HG03097 (cell line): ENCODE measurements around the gene LRP1.

Experiments used
- ATAC-seq: cut with Tn5 transposase; IDR thresholded peaks from one replicate; pipeline ENCODE4 v1.9.1; 2021; ENCODE audit not compliant: unreplicated experiment, low FRiP score

The LRP1 gene

DNA sequence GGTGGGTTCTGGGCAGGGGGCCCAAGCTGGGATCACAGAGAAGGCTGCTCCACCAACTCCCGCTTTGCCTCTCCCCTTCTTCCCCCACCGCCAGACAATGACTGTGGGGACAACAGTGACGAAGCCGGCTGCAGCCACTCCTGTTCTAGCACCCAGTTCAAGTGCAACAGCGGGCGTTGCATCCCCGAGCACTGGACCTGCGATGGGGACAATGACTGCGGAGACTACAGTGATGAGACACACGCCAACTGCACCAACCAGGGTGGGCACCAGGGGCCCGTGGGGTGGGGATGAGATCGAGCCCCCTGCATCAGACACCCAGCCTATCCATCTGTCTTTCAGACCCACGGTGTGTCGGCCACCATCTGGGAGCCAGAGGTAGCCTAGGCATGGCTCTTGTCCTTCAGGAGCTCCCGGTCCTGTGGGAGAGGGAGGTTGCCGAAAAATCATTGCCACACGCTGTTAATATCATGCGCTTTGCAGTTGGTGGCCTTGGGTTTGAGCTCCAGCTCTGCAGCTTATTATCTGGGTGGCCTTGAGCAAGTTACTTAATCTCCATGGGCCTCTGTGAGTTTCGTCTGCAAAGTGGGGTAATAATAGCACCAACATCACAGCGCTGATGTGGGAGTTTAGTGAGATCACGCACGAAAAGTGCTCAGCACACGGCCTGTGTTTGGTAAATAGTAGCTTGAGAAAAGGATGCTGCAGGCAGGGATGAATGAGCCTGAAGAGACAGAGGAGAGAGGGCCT lies 40.9 kb downstream of the LRP1 start:
- ATAC-seq, result no peak

DNA sequence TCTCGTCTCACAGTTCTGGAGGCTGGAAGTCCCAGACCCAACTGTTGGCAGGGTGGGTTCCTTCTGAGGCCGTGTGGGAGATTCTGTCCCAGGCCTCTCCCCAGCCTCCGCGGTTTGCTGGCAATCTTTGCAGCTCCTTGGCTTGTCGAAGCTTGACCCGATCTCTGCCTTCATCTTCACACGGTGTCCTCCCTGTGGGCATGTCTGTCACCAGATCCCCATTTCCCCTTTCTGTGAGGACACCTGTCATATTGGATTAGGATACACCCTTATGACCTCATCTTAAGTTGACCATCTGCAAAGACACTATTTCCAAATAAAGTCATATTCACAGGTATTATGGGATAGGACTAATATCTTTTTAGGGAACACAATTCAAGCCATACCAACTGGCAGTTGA lies 41.7 kb downstream of the LRP1 start:
- ATAC-seq, result no peak

DNA sequence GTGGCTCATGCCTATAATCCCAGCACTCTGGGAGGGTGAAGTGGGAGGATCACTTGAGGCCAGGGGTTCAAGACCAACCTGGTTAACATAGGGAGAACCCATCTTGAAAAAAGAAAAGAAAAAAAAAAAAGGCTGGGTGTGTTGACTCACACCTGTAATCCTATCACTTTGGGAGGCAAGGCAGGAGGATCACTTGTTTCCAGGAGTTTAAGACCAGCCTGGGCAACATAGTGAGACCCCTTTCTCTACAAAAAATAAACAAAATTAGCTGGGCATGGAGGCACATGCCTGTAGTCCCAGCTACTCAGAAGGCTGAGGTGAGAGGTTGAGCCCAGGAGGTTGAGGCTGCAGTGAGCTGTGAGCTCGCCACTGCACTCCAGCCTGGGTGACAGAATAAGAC lies 42.1 kb downstream of the LRP1 start:
- no peak for ATAC-seq

DNA sequence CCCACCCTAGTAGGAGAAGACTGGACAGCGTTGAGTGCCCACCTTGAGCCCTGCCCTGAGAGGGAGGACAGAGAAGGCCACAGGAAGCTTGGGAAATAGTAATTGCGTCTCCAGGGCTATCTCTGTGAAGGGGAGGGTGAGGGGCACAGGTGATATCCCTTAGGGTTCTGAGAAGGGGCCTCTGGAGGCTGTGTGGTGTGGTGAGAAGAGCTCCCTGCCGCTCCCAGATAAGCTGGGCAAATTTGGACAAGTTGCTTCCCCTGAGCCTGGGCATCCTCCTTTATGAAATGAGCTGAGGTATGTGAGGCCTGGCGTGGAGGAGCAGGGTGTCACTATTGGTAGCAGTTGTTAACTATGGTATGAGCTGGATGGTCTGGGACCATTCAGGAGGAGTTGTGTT lies 42.6 kb downstream of the LRP1 start:
- no peak for ATAC-seq

DNA sequence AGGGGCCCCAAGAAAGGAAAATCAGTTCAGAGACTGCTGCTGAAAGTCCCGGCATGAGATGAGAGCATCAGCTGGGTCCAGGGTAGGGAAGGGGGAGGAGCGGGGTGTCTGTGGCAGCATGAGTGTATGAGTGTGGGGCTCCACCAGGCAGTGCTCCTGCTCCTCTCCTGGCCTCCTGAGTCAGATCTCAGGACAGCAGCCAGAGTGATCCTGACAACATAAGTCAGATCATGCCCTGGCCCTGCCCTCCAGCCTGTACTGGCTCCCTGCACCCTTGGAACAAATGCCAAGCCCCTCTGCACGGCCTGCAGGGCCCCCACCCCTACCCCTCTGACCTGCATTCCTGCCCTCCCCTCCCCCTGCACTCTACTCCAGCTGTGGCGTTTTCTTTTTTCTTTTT lies 43.4 kb downstream of the LRP1 start:
- no peak for ATAC-seq

DNA sequence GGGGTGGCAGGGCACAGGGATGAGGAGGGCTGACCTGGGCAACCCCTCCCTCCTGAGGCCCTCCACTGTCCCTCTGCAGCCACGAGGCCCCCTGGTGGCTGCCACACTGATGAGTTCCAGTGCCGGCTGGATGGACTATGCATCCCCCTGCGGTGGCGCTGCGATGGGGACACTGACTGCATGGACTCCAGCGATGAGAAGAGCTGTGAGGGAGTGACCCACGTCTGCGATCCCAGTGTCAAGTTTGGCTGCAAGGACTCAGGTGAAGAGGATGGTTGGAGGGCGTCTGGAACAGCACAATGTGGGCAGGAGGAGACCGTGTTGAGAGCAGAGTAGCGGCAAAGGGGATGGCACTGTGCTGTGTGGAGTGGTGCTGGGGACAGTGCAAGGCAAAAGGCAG lies 44.8 kb downstream of the LRP1 start:
- no peak for ATAC-seq

DNA sequence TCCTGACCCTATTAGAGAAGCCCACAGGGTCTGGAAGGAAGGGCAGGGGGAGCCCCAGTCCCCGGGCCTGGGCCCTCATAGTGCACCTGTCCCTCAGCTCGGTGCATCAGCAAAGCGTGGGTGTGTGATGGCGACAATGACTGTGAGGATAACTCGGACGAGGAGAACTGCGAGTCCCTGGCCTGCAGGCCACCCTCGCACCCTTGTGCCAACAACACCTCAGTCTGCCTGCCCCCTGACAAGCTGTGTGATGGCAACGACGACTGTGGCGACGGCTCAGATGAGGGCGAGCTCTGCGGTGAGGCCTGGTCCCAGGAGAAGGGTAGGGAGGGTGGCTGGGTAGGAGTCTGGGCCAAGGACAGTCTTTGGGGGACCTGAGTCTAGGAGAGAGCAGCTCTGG lies 45.4 kb downstream of the LRP1 start:
- ATAC-seq, result no peak

DNA sequence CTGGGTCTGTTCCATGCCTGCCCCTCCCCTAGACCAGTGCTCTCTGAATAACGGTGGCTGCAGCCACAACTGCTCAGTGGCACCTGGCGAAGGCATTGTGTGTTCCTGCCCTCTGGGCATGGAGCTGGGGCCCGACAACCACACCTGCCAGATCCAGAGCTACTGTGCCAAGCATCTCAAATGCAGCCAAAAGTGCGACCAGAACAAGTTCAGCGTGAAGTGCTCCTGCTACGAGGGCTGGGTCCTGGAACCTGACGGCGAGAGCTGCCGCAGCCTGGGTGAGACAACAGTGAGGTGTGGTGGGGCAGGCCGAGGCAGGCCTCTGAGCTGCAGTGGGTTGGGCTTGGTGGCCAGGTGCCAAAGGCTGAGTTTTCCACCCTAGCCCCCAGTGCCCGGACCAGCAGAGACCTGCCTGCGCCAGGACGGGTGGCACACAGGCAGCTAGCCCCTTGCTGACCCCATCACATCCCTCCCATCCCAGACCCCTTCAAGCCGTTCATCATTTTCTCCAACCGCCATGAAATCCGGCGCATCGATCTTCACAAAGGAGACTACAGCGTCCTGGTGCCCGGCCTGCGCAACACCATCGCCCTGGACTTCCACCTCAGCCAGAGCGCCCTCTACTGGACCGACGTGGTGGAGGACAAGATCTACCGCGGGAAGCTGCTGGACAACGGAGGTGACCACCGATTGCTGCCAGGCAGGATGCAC lies 47.3 kb downstream of the LRP1 start:
- no peak for ATAC-seq

DNA sequence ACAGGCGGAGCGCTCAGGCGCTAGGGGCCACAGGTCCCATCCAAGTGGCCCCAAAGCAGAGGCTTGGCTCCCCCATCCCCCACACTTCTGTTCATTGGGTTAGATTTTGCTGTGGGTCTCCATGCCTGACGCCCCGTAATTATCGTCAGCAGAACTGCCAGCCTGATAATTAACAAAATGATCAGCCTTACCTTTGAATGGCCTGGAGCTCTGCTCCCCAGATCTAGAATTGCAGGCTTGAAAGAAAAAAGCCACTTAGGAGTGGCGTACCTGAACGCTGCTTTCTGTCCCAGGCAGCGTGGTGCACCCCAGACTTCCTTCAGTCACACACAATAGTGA lies 47.8 kb downstream of the LRP1 start:
- no peak for ATAC-seq

DNA sequence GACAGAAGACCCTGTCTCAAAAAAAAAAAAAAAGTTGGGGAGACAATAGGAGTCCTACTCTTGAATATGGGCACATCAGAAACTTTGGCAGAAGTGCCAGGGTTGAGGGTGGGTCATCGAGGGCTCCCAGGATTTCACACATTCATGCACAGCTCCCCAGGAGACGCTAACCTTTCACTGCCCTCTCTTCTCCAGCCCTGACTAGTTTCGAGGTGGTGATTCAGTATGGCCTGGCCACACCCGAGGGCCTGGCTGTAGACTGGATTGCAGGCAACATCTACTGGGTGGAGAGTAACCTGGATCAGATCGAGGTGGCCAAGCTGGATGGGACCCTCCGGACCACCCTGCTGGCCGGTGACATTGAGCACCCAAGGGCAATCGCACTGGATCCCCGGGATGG lies 48.6 kb downstream of the LRP1 start:
- no peak for ATAC-seq

DNA sequence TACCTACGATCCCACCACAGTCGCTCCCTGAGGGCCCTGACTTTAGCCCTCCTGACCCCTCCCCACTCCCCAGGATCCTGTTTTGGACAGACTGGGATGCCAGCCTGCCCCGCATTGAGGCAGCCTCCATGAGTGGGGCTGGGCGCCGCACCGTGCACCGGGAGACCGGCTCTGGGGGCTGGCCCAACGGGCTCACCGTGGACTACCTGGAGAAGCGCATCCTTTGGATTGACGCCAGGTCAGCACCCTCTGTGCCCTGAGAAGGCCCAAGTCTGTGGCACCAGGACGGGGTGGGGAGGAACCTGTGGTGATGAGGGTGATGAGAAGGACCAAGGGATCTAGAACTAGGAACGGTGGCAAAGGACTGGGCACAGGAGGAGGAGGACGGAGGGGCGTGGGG lies 49.1 kb downstream of the LRP1 start:
- ATAC-seq, result no peak

DNA sequence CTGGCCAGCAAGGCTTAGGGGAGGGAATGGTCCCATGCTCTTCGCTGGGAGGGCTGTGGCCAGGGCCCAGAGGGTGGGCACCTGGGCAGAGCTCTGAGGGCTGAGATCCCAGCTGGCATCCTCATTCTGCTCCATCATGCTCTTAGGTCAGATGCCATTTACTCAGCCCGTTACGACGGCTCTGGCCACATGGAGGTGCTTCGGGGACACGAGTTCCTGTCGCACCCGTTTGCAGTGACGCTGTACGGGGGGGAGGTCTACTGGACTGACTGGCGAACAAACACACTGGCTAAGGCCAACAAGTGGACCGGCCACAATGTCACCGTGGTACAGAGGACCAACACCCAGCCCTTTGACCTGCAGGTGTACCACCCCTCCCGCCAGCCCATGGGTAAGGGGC lies 49.9 kb downstream of the LRP1 start:
- ATAC-seq, result no peak

DNA sequence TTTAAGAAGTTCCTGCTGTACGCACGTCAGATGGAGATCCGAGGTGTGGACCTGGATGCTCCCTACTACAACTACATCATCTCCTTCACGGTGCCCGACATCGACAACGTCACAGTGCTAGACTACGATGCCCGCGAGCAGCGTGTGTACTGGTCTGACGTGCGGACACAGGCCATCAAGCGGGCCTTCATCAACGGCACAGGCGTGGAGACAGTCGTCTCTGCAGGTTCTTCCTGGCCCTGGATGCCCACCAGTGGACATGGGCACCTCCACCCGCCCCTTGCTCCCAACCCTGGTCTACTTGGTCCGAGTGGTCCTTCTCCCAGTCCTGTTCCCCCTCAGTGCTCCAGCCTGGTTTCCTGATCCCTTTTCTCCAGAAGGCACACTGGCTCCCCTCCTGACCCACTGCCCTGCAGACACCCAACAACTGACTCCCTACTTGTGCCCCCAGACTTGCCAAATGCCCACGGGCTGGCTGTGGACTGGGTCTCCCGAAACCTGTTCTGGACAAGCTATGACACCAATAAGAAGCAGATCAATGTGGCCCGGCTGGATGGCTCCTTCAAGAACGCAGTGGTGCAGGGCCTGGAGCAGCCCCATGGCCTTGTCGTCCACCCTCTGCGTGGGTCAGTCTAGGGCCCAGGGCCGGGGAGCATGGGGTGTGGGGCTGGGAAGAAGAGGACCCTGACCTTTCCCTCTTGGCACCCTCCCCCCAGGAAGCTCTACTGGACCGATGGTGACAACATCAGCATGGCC lies 51.2 kb downstream of the LRP1 start:
- no peak for ATAC-seq

DNA sequence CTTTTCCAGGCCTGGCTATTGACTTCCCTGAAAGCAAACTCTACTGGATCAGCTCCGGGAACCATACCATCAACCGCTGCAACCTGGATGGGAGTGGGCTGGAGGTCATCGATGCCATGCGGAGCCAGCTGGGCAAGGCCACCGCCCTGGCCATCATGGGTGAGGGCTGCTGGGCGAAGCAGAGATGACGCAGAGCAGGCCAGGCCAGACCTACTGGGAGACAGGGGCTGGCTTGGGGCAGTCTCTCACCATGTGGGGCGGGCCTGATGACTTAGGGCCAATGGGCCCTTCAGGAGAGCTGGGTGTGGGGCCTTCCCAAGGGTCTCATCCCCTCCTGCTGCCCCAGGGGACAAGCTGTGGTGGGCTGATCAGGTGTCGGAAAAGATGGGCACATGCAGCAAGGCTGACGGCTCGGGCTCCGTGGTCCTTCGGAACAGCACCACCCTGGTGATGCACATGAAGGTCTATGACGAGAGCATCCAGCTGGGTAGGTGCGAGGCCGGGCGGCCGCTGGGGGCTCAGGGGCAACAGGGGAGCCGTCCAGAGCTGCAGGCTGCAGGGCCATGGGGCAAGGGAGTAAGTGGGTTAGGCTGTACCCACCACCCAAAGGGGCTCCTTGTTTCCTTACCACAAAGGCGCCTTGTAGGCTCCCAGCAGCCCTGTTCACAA lies 52.2 kb downstream of the LRP1 start:
- ATAC-seq, result no peak

DNA sequence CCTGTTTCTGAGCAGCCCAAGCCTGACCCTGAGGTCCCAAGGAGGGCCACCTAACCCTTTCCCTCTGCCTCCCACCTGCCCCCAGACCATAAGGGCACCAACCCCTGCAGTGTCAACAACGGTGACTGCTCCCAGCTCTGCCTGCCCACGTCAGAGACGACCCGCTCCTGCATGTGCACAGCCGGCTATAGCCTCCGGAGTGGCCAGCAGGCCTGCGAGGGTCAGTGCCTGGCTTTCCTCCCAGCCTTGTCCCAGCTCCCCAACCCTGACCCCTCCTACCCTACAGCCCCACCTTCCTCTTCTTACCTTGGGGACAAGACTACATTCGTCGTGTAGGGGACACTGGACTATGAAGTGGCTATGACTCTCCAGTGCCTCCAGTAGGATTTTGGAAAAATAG lies 52.8 kb downstream of the LRP1 start:
- ATAC-seq, result no peak

DNA sequence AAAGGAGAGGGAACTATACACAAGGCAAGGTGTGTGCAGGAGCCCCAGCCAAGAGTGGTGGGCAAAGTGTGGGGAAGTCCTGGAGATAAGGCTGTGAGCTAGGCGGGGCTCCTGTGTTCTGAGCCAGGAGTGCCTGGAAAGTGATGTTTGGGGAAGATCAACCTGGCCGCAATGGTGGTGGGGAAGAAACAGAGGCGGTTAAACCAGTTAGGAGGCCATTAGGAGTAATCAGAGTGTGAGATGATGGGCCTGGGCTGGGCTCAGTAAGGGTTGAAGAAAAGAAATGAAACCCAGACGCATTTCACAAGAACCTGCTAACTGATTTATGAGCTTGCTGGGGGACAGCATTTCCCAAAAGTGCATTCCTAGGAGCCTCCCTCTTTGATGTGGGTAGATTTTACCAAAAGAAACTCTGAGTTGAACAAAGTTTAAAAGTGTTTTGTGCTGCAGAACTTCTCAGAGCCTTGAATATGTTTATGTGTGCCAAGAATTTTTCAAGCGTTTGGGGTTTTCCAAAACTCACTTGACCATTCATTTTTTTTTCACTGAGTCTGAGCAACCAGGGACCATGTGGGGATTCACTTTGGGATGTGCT lies 53.4 kb downstream of the LRP1 start:
- no peak for ATAC-seq

DNA sequence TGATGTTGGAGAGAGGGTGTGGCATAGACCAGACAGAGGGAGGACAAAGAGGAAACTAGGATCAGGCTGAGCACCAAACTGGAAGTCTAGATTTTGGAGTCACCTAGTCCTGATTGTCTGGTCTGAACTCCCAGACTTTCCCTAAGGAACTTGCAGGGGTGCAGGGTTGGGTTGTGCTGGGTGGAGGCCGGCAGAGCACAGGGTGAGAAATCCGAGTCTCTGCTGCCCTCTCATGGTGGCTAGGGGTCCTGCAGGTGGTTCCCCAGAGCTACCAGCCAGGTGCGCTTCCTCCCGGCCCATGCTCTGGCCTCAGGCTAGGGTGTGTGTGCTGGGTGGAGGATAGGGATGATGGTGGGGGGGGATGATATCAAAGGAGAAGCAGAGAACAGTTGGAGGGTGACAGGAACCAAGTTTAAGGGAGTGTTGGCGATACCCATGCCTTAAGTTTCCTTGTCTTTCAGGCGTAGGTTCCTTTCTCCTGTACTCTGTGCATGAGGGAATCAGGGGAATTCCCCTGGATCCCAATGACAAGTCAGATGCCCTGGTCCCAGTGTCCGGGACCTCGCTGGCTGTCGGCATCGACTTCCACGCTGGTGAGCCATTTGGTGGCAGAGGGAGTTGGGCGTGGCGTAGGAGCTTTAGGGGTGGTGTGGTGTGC lies 54.8 kb downstream of the LRP1 start:
- ATAC-seq, result no peak

DNA sequence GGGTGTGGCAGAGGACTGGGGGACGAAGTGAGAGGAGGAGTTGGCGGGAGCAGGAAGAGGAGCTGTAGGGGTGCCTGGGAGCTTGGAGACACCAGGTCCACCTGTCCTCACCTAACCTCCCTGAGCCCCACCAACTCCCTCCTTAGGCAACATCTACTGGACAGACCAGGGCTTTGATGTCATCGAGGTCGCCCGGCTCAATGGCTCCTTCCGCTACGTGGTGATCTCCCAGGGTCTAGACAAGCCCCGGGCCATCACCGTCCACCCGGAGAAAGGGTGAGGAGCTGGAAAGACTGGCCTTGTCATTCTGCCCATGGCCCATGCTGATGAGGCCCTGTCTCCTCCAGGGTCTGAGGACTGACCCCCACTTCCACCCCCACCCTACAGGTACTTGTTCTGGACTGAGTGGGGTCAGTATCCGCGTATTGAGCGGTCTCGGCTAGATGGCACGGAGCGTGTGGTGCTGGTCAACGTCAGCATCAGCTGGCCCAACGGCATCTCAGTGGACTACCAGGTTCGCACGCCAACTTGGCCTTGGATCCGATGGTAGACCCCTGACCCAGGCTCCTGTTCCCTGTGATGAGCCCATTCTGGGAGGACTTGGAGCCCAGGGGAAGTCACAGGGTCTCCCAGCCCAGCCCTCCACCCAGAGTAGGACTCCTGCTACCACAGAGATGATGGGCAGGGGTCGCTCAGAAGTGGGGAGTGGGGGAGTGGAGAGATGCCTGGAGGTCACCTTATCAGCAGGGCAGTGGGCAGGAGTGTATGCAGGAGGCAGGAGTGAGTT lies 55.8 kb downstream of the LRP1 start:
- no peak for ATAC-seq

DNA sequence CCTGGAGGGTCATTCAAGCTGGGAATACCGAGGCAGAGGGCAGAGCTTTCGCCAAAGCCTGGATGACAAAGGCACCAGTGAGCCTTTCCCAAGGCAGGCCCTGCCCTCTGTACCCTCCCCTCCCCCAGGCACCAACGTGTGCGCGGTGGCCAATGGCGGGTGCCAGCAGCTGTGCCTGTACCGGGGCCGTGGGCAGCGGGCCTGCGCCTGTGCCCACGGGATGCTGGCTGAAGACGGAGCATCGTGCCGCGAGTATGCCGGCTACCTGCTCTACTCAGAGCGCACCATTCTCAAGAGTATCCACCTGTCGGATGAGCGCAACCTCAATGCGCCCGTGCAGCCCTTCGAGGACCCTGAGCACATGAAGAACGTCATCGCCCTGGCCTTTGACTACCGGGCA lies 57.1 kb downstream of the LRP1 start:
- no peak for ATAC-seq
